IPS-20b (cell line): ENCODE data around the gene SOWAHC.
A peak's percentile ranks its signal among the peaks of the same experiment; 100 is the strongest.
"Not testable (repeated sequence)": the region's sequence is repeated elsewhere in the genome, so short reads cannot be mapped to it uniquely, and the experiment has no call there.

ENCODE experiments used
- H3K27ac ChIP-seq: one replicate; pipeline ENCODE4 v1.5.1; 2013; ENCODE audit warnings: low read length
- H3K27me3 ChIP-seq: 2 replicates; pipeline ENCODE4 v1.6.1; 2013; ENCODE audit warnings: mild to moderate bottlenecking, low read length, inconsistent platforms; ENCODE audit not compliant: insufficient read depth
- H3K36me3 ChIP-seq: 2 replicates; pipeline ENCODE4 v1.6.1; 2013; ENCODE audit warnings: low read depth, mild to moderate bottlenecking, inconsistent platforms, low read length, moderate library complexity; ENCODE audit not compliant: insufficient read depth
- H3K4me1 ChIP-seq: 2 replicates; pipeline ENCODE4 v1.6.1; 2013; ENCODE audit warnings: mild to moderate bottlenecking, control low read depth, inconsistent platforms, low read length, moderate library complexity; ENCODE audit not compliant: insufficient read depth
- H3K4me3 ChIP-seq: 2 replicates; pipeline ENCODE4 v1.5.1; 2013; ENCODE audit warnings: mild to moderate bottlenecking, low read length, inconsistent platforms
- H3K9ac ChIP-seq: 2 replicates; pipeline ENCODE4 v1.6.1; 2013; ENCODE audit warnings: low read depth, mild to moderate bottlenecking, inconsistent platforms, low read length, moderate library complexity
- H3K9me3 ChIP-seq: 2 replicates; pipeline ENCODE4 v1.6.1; 2013; ENCODE audit warnings: mild to moderate bottlenecking, low read depth, low read length, inconsistent platforms; ENCODE audit not compliant: insufficient read depth

SOWAHC gene

GRCh38 chr2:109613922-109614714 lies at the start of gene SOWAHC, which contains the start of gene SEPTIN10:
Gene SOWAHC, plus strand, starts transcription at chr2:109614364. Its CDS starts 126 bp downstream, at chr2:109614490.
Gene SEPTIN10, minus strand, starts transcription at chr2:109613966. Its CDS starts 139 bp downstream, at chr2:109613827.
- Histone ChIP-seq H3K9ac (peak within 1 kb of the TSS; percentile 94), H3K27ac (peak within 1 kb of the TSS; percentile 16), H3K27me3 (peaks cover 22% of the 10 kb centered on the region), H3K4me3 (peak within 1 kb of the TSS; percentile 89), H3K4me1 (peaks cover 27% of the 10 kb centered on the region), H3K9me3 (no peaks in the 10 kb centered on the region), H3K36me3 (no peaks in the 10 kb centered on the region)

GRCh38 chr2:109575373-109575772 lies 38.8 kb upstream of the SOWAHC start:
- Histone ChIP-seq H3K27ac (no peak overlapping the region), H3K4me1 (no peaks in the 10 kb centered on the region), H3K9me3 (no peaks in the 10 kb centered on the region), H3K9ac (no peak overlapping the region), H3K27me3 (no peaks in the 10 kb centered on the region), H3K36me3 (peaks cover 22% of the 10 kb centered on the region; the same call in 1 of the 2 replicates), H3K4me3 (no peak overlapping the region)

GRCh38 chr2:109577630-109578029 lies 36.5 kb upstream of the SOWAHC start:
- not testable (repeated sequence) for H3K27ac ChIP-seq, H3K27me3 ChIP-seq, H3K9me3 ChIP-seq, H3K9ac ChIP-seq, H3K4me1 ChIP-seq, H3K4me3 ChIP-seq
- peaks cover 20% of the 10 kb centered on the region; the same call in 1 of the 2 replicates for H3K36me3 ChIP-seq

- Histone ChIP-seq H3K27me3 (no peaks in the 10 kb centered on the region), H3K4me3 (no peak overlapping the region), H3K9ac (no peak overlapping the region), H3K36me3 (peaks cover 26% of the 10 kb centered on the region), H3K9me3 (no peaks in the 10 kb centered on the region), H3K27ac (no peak overlapping the region), H3K4me1 (no peaks in the 10 kb centered on the region)
Measured at GRCh38 chr2:109582928-109583895, 31.0 kb upstream of the SOWAHC start.

GRCh38 chr2:109586687-109587086 lies 27.5 kb upstream of the SOWAHC start:
- no peak overlapping the region for H3K9ac ChIP-seq
- no peaks in the 10 kb centered on the region for H3K27me3 ChIP-seq
- peaks cover 27% of the 10 kb centered on the region for H3K36me3 ChIP-seq
- no peaks in the 10 kb centered on the region for H3K9me3 ChIP-seq
- no peaks in the 10 kb centered on the region for H3K4me1 ChIP-seq
- H3K27ac ChIP-seq: no peak overlapping the region
- no peak overlapping the region for H3K4me3 ChIP-seq

- no peaks in the 10 kb centered on the region for H3K9me3 ChIP-seq
- 0 out of 2 replicates have a peak, but pooled peaks cover 12% of the 10 kb centered on the region for H3K36me3 ChIP-seq
- H3K9ac ChIP-seq: no peak overlapping the region
- no peak overlapping the region for H3K4me3 ChIP-seq
- no peak overlapping the region for H3K27ac ChIP-seq
- H3K4me1 ChIP-seq: no peaks in the 10 kb centered on the region
- H3K27me3 ChIP-seq: no peaks in the 10 kb centered on the region
Measured at GRCh38 chr2:109591206-109591605, 23.0 kb upstream of the SOWAHC start.

- Histone ChIP-seq H3K27me3 (no peaks in the 10 kb centered on the region), H3K4me1 (no peaks in the 10 kb centered on the region), H3K4me3 (no peak overlapping the region), H3K9ac (no peak overlapping the region), H3K27ac (no peak overlapping the region), H3K36me3 (0 out of 2 replicates have a peak, but pooled peaks cover 12% of the 10 kb centered on the region), H3K9me3 (no peaks in the 10 kb centered on the region)
Measured at GRCh38 chr2:109592905-109593304, 21.3 kb upstream of the SOWAHC start.

- Histone ChIP-seq H3K9ac (no peak overlapping the region), H3K9me3 (no peaks in the 10 kb centered on the region), H3K27me3 (no peaks in the 10 kb centered on the region), H3K4me1 (no peaks in the 10 kb centered on the region), H3K27ac (no peak overlapping the region), H3K4me3 (no peak overlapping the region), H3K36me3 (0 out of 2 replicates have a peak, but pooled peaks cover 12% of the 10 kb centered on the region)
Measured at GRCh38 chr2:109594246-109594885, 19.8 kb upstream of the SOWAHC start.

GRCh38 chr2:109595644-109596043 lies 18.5 kb upstream of the SOWAHC start:
- Histone ChIP-seq H3K4me1 (peaks cover 3% of the 10 kb centered on the region; the same call in 1 of the 2 replicates), H3K27ac (no peak overlapping the region), H3K4me3 (no peak overlapping the region), H3K9ac (no peak overlapping the region), H3K27me3 (no peaks in the 10 kb centered on the region), H3K36me3 (0 out of 2 replicates have a peak, but pooled peaks cover 12% of the 10 kb centered on the region), H3K9me3 (no peaks in the 10 kb centered on the region)

- Histone ChIP-seq H3K4me3 (no peak overlapping the region), H3K27me3 (no peaks in the 10 kb centered on the region), H3K9me3 (no peaks in the 10 kb centered on the region), H3K27ac (no peak overlapping the region), H3K9ac (no peak overlapping the region), H3K4me1 (peaks cover 19% of the 10 kb centered on the region), H3K36me3 (0 out of 2 replicates have a peak, but pooled peaks cover 4% of the 10 kb centered on the region)
Measured at GRCh38 chr2:109597283-109597682, 16.9 kb upstream of the SOWAHC start.

GRCh38 chr2:109601783-109602182 lies 12.4 kb upstream of the SOWAHC start:
- H3K9ac ChIP-seq: no peak overlapping the region
- no peak overlapping the region for H3K27ac ChIP-seq
- H3K4me1 ChIP-seq: peaks cover 19% of the 10 kb centered on the region
- H3K9me3 ChIP-seq: no peaks in the 10 kb centered on the region
- no peaks in the 10 kb centered on the region for H3K27me3 ChIP-seq
- H3K36me3 ChIP-seq: no peaks in the 10 kb centered on the region
- no peak overlapping the region for H3K4me3 ChIP-seq
